ENCODE results near the gene KIDINS220. TPM values are rescaled to one million over a fixed set of nuclear protein-coding genes. Genes with fewer than 3 reads are reported as not detected.

KIDINS220 gene
- total and polyA plus RNA-seq, 9 of the 15 experiments (the other 6 are each of a cell fraction or from before 2014, with no cell fraction given) = 15.2 to 48.0 (median 34.4) TPM

DNA sequence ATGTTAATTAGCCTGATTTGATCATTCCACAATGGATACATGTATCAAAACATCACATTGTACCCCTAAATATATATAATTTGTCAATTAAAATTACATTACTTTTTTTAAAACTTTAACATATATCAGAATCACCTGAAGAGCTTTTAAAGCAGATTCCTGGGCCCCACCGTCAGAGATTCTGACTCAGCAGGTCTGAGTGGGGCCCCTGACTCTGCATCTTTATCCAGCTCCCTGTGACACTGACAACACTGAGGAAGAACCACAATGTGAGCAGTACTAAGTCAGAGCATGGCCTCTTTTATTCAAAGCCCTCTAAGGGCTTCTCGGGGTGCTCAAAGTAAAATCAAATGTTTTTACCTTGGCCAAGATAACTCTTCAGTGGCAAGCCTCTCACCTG lies 9.7 kb downstream of the KIDINS220 start (continued):
- TF ChIP-seq C11orf30 (IDR thresholded peaks at IDR 0.05; ENCODE audit: low read depth) (0 out of 2 replicates have a peak, but pooled peaks have one; percentile 23), ZNF707 (CRISPR knock-in tag; conservative IDR thresholded peaks at IDR 0.05) (no peak), MAFG (tag; conservative IDR thresholded peaks at IDR 0.05) (peak; percentile 32), SP2 (IDR thresholded peaks at IDR 0.05; ENCODE audit: extremely low read depth, low read depth, low read length, poor library complexity, severe bottlenecking) (no peak), ZFP91 (CRISPR knock-in tag; IDR thresholded peaks at IDR 0.05) (no peak), SMC3 (conservative IDR thresholded peaks at IDR 0.05; ENCODE audit: insufficient read depth, low read depth, low read length) (no peak), FOS (IDR thresholded peaks at IDR 0.05; ENCODE audit: extremely low read depth, insufficient read length) (peak; percentile 72), ZEB2 (IDR thresholded peaks at IDR 0.05) (peak; percentile 18; the same call in 1 of the 2 replicates)
- TF ChIP-seq, protein P1, sequence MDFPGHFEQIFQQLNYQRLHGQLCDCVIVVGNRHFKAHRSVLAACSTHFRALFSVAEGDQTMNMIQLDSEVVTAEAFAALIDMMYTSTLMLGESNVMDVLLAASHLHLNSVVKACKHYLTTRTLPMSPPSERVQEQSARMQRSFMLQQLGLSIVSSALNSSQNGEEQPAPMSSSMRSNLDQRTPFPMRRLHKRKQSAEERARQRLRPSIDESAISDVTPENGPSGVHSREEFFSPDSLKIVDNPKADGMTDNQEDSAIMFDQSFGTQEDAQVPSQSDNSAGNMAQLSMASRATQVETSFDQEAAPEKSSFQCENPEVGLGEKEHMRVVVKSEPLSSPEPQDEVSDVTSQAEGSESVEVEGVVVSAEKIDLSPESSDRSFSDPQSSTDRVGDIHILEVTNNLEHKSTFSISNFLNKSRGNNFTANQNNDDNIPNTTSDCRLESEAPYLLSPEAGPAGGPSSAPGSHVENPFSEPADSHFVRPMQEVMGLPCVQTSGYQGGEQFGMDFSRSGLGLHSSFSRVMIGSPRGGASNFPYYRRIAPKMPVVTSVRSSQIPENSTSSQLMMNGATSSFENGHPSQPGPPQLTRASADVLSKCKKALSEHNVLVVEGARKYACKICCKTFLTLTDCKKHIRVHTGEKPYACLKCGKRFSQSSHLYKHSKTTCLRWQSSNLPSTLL (IDR thresholded peaks at IDR 0.05) = peak; percentile 36; the same call in 1 of the 2 replicates

Measured in K562 (cell line).